LNCaP clone FGC (cell line): Measurements from ENCODE around the gene PRKD1.
"Not testable (repeated sequence)": the region's sequence is repeated elsewhere in the genome, so short reads cannot be mapped to it uniquely, and the experiment has no call there.

ENCODE experiments used
- DNase-seq: peaks from one replicate; pipeline ENCODE4 v3.0.0-alpha.2; 2011; ENCODE audit warnings: low read depth
- H3K4me3 ChIP-seq: 2 replicates; pipeline ENCODE4 v1.5.1; 2011; ENCODE audit warnings: mild to moderate bottlenecking, low read depth, low read length, control low read depth
- TF ChIP-seq, protein P1 (sequence below): IDR thresholded peaks from 2 replicates; pipeline ENCODE4 v1.5.1; 2012; ENCODE audit warnings: mild to moderate bottlenecking; ENCODE audit not compliant: control insufficient read depth, insufficient read depth; ENCODE audit errors: extremely low read depth

Gene PRKD1

GRCh38 chr14:29858299-29858698, 69.3 kb downstream of the PRKD1 start:
- DNase-seq: no peak
- TF ChIP-seq, protein P1, sequence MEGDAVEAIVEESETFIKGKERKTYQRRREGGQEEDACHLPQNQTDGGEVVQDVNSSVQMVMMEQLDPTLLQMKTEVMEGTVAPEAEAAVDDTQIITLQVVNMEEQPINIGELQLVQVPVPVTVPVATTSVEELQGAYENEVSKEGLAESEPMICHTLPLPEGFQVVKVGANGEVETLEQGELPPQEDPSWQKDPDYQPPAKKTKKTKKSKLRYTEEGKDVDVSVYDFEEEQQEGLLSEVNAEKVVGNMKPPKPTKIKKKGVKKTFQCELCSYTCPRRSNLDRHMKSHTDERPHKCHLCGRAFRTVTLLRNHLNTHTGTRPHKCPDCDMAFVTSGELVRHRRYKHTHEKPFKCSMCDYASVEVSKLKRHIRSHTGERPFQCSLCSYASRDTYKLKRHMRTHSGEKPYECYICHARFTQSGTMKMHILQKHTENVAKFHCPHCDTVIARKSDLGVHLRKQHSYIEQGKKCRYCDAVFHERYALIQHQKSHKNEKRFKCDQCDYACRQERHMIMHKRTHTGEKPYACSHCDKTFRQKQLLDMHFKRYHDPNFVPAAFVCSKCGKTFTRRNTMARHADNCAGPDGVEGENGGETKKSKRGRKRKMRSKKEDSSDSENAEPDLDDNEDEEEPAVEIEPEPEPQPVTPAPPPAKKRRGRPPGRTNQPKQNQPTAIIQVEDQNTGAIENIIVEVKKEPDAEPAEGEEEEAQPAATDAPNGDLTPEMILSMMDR: no peak
- H3K4me3 ChIP-seq: no peak overlapping the region

GRCh38 chr14:29857551-29857950, 70.1 kb downstream of the PRKD1 start:
- H3K4me3 ChIP-seq: no peak overlapping the region
- no peak for DNase-seq
- TF ChIP-seq, protein P1: no peak

GRCh38 chr14:29856516-29856915, 71.1 kb downstream of the PRKD1 start:
- no peak for DNase-seq
- TF ChIP-seq, protein P1: no peak
- H3K4me3 ChIP-seq: no peak overlapping the region

DNA sequence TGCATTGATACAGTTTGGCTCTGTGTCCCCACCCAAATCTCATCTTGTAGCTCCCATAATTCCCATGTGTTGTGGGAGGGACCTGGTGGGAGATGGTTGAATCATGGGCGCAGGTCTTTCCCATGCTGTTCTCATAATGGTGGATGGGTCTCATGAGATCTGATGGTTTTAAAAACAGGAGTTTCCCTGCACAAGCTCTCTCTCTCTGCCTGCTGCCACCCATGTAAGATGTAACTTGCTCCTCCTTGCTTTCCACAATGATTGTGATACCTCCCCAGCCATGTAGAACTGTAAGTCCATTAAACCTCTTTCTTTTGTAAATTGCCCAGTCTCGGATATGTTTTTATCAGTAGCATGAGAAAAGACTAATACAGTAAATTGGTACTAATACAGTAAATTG, 74.0 kb downstream of the PRKD1 start:
- DNase-seq: not testable (repeated sequence)

DNA sequence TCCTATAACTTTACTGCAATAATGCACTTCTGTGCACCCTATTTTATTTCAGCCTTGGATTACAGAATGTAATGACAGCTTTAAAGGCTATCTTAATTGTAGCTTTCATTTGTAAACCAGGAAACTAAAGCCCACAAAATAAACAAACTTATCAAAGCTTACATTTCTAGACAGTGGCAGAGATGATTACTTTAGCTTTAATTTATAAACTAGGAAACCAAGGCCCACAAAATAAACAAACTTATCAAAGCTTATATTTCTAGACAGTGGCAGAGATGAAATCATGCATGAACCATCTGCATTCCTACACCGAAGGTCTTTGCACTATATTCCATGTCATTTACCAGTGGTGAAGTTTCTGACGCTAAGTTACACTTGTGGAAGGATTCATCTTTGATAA, 74.4 kb downstream of the PRKD1 start:
- H3K4me3 ChIP-seq: no peak overlapping the region
- TF ChIP-seq, protein P1: no peak
- no peak for DNase-seq

More for the DNA sequence above, 74.0 kb downstream of the PRKD1 start:
- not testable (repeated sequence) for H3K4me3 ChIP-seq

- TF ChIP-seq, protein P1: no peak
- DNase-seq: peak; percentile 62
- H3K4me3 ChIP-seq: no peak overlapping the region
Observed at GRCh38 chr14:29851397-29851796, 76.2 kb downstream of the PRKD1 start.

GRCh38 chr14:29847056-29847380, 80.6 kb downstream of the PRKD1 start:
- no peak for DNase-seq
- TF ChIP-seq, protein P1: no peak
- H3K4me3 ChIP-seq: no peak overlapping the region
